HepG2 (cell line): ENCODE data around the gene HPCAL1. TPM values are rescaled to one million over a fixed set of nuclear protein-coding genes. Genes with fewer than 3 reads are reported as not detected.
A peak's percentile ranks its signal among the peaks of the same experiment; 100 is the strongest.

Experiments used
- EHMT2 ChIP-seq: fragments of 200-600 bp; sonication (generic); IDR thresholded peaks from 2 replicates; pipeline ENCODE4 v1.7.0; 2017; ENCODE audit warnings: antibody characterized with exemption, low read depth, low read length, borderline replicate concordance
- HNF4G ChIP-seq, 2 experiments: sonication (generic) in 1 of 2; formaldehyde crosslinking in 1 of 2; IDR thresholded peaks; 2 replicates each; pipeline versions ENCODE4 v1.4.0 to v1.6.1; 2011 to 2020; ENCODE audit warnings: borderline replicate concordance in 2 of 2, low read depth in 2 of 2, mild to moderate bottlenecking in 2 of 2, low read length in 1 of 2, missing genetic modification reagents in 1 of 2, moderate library complexity in 1 of 2
- KDM3A ChIP-seq: IDR thresholded peaks from 2 replicates; pipeline ENCODE4 v1.6.1; 2018; ENCODE audit warnings: low read depth, missing compliant biosample characterization
- SNRNP70 ChIP-seq: fragments of 200-400 bp; formaldehyde crosslinking; IDR thresholded peaks from 2 replicates; pipeline ENCODE4 v1.6.1; 2017; ENCODE audit warnings: mild to moderate bottlenecking, low read depth, low read length, moderate library complexity
- polyA plus RNA-seq, 8 experiments: library from polyadenylated mRNA; depleted of rRNA in 3 of 8; stranded (reverse) in 7 of 8; unstranded in 1 of 8; fragments of >200 nt; fragmentation: Illumina TruSeq in 4 of 8; extraction: Trizol in 4 of 8; gene quantifications; 2 replicates each; pipeline versions ENCODE4 v1.2.1 to v1.2.3, GENCODE V29; 2011 to 2016; ENCODE audit warnings: low read depth in 4 of 8, missing spikeins in 1 of 8, mixed read lengths in 1 of 8; ENCODE audit not compliant: insufficient read depth in 1 of 8
- total RNA-seq, 5 experiments: library from RNA; depleted of rRNA; stranded (reverse); fragments of >200 nt; fragmentation: Illumina TruSeq; extraction: Trizol; gene quantifications; 2 replicates each; pipeline ENCODE4 v1.2.3, GENCODE V29; 2016; ENCODE audit warnings: low read depth in 1 of 5
- TF ChIP-seq, protein P1 (sequence below): sonication (generic); formaldehyde crosslinking; IDR thresholded peaks from 2 replicates; pipeline ENCODE4 v1.5.0; 2020; ENCODE audit warnings: missing genetic modification reagents
- TF ChIP-seq, protein P2 (sequence below): sonication (generic); formaldehyde crosslinking; conservative IDR thresholded peaks from 2 replicates; pipeline ENCODE4 v1.4.0; 2020; ENCODE audit warnings: missing genetic modification reagents
- TF ChIP-seq, protein P3 (sequence below): sonication (generic); formaldehyde crosslinking; IDR thresholded peaks from 2 replicates; pipeline ENCODE4 v1.4.0; 2020; ENCODE audit warnings: mild to moderate bottlenecking, missing genetic modification reagents
- TF ChIP-seq, protein P4 (sequence below): sonication (generic); formaldehyde crosslinking; IDR thresholded peaks from 2 replicates; pipeline ENCODE4 v1.8.0; 2022; ENCODE audit warnings: missing genetic modification reagents, mild to moderate bottlenecking, moderate library complexity, borderline replicate concordance
- TF ChIP-seq, protein P5 (sequence below): sonication (generic); formaldehyde crosslinking; IDR thresholded peaks from 2 replicates; pipeline ENCODE4 v1.8.1; 2023; ENCODE audit warnings: mild to moderate bottlenecking, missing genetic modification reagents

Gene HPCAL1
- total and polyA plus RNA-seq, 2 of the 13 experiments (the other 11 are each of a cell fraction or from before 2014, with no cell fraction given): 29.5 to 29.9 TPM

DNA sequence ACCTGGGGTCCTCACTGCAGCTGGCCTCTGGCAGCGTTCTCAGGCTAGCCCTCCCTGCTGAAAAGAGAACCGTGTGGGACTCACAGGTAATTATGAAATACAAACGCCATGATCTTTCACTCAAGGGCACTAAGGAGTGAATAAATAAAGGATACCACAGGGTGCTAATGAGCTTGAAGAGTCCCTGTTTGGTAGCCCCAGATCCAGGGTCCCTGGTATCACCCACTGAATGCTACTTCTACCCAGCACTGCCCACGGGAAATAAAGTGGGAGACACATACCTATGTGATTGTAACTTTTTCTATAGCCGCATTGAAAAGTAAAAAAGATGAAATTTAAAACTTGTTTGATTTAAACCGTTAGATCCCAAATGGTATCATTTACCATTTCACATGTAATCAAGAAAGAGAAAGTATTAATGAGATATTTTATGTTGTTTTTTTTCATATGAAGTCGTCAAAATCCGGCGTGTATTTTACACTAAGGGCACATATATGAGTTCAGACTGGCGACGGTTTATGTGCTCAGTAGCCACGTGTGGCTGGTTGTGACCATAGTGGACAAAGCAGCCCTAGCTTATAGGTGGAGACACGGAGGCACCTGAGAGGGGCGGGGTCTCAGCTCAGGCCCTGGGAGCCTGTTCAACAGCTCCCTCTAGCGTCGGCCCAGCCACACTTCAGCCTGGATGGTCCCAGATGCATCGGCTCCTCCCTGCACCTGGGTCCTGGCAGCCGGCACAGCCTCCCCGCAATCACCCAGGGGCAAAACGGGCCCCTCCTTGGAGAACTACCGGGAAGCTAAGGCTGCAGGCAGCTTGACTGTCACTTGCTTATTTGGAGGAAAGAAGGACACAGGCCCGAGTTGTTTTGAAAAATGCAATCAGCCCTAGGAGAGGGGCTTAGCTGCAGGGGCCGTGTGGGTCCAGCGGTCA lies 106.2 kb downstream of the HPCAL1 start (continued):
- TF ChIP-seq, protein P1, sequence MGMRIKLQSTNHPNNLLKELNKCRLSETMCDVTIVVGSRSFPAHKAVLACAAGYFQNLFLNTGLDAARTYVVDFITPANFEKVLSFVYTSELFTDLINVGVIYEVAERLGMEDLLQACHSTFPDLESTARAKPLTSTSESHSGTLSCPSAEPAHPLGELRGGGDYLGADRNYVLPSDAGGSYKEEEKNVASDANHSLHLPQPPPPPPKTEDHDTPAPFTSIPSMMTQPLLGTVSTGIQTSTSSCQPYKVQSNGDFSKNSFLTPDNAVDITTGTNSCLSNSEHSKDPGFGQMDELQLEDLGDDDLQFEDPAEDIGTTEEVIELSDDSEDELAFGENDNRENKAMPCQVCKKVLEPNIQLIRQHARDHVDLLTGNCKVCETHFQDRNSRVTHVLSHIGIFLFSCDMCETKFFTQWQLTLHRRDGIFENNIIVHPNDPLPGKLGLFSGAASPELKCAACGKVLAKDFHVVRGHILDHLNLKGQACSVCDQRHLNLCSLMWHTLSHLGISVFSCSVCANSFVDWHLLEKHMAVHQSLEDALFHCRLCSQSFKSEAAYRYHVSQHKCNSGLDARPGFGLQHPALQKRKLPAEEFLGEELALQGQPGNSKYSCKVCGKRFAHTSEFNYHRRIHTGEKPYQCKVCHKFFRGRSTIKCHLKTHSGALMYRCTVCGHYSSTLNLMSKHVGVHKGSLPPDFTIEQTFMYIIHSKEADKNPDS (CRISPR knock-in tag): no peak
- TF ChIP-seq KDM3A (CRISPR knock-in tag): peak; percentile 95
- no peak for TF ChIP-seq EHMT2
- TF ChIP-seq SNRNP70: no peak
- no peak for TF ChIP-seq HNF4G (IDR thresholded peaks at IDR 0.05; ENCODE audit: borderline replicate concordance, low read depth, low read length)
- TF ChIP-seq HNF4G (CRISPR knock-in tag; IDR thresholded peaks at IDR 0.05; ENCODE audit: borderline replicate concordance, low read depth): peak; percentile 56; the same call in 1 of the 2 replicates
- TF ChIP-seq, protein P2, sequence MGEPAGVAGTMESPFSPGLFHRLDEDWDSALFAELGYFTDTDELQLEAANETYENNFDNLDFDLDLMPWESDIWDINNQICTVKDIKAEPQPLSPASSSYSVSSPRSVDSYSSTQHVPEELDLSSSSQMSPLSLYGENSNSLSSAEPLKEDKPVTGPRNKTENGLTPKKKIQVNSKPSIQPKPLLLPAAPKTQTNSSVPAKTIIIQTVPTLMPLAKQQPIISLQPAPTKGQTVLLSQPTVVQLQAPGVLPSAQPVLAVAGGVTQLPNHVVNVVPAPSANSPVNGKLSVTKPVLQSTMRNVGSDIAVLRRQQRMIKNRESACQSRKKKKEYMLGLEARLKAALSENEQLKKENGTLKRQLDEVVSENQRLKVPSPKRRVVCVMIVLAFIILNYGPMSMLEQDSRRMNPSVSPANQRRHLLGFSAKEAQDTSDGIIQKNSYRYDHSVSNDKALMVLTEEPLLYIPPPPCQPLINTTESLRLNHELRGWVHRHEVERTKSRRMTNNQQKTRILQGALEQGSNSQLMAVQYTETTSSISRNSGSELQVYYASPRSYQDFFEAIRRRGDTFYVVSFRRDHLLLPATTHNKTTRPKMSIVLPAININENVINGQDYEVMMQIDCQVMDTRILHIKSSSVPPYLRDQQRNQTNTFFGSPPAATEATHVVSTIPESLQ (CRISPR knock-in tag): peak; percentile 92; the same call in 1 of the 2 replicates
- TF ChIP-seq, protein P3, sequence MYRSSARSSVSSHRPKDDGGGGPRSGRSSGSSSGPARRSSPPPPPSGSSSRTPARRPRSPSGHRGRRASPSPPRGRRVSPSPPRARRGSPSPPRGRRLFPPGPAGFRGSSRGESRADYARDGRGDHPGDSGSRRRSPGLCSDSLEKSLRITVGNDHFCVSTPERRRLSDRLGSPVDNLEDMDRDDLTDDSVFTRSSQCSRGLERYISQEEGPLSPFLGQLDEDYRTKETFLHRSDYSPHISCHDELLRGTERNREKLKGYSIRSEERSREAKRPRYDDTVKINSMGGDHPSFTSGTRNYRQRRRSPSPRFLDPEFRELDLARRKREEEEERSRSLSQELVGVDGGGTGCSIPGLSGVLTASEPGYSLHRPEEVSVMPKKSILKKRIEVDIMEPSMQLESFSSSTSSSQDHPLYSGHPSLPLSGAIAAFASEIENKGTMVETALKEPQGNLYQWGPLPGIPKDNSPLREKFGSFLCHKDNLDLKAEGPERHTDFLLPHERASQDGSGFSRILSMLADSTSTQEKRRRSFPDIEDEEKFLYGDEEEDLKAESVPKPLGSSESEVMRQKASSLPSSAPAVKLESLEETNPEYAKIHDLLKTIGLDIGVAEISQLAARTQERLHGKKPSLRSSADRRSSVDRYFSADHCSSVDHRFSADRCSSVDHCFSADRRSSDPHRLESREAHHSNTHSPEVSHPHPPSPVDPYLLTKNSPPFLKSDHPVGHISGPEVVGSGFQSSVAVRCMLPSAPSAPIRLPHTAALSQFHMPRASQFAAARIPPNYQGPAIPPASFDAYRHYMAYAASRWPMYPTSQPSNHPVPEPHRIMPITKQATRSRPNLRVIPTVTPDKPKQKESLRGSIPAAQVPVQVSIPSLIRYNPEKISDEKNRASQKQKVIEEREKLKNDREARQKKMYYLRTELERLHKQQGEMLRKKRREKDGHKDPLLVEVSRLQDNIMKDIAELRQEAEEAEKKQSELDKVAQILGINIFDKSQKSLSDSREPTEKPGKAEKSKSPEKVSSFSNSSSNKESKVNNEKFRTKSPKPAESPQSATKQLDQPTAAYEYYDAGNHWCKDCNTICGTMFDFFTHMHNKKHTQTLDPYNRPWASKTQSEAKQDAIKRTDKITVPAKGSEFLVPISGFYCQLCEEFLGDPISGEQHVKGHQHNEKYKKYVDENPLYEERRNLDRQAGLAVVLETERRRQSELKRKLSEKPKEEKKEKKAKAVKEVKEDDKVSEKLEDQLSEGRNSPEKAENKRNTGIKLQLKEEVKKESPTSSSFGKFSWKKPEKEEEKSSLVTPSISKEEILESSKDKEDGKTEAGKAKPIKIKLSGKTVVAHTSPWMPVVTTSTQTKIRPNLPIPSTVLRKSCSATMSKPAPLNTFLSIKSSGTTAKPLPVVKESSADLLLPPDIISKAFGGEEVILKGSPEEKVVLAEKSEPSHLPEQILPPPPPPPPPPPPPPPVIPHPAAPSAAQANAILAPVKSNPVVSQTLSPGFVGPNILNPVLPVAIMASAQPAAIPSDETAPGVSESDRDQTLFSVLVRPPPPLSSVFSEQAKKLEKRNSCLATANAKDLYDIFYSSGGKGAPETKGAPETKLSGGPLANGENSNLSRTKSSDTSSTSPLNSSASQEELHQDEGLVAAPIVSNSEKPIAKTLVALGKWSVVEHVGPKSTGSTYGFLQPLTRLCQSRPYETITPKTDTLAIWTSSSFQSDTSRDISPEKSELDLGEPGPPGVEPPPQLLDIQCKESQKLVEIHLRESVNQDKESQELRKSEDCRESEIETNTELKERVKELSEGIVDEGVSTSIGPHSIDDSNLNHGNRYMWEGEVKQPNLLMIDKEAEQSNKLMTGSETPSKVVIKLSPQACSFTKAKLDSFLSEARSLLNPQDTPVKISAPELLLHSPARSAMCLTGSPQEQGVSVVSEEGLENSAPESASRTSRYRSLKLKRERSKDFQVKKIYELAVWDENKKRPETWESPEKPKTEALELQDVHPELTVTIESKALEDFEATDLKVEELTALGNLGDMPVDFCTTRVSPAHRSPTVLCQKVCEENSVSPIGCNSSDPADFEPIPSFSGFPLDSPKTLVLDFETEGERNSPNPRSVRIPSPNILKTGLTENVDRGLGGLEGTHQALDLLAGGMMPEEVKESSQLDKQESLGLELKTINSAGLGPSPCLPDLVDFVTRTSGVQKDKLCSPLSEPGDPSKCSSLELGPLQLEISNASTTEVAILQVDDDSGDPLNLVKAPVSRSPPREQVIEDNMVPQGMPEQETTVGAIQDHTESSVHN (CRISPR knock-in tag): 0 out of 2 replicates have a peak, but pooled peaks have one; percentile 5
- TF ChIP-seq, protein P4, sequence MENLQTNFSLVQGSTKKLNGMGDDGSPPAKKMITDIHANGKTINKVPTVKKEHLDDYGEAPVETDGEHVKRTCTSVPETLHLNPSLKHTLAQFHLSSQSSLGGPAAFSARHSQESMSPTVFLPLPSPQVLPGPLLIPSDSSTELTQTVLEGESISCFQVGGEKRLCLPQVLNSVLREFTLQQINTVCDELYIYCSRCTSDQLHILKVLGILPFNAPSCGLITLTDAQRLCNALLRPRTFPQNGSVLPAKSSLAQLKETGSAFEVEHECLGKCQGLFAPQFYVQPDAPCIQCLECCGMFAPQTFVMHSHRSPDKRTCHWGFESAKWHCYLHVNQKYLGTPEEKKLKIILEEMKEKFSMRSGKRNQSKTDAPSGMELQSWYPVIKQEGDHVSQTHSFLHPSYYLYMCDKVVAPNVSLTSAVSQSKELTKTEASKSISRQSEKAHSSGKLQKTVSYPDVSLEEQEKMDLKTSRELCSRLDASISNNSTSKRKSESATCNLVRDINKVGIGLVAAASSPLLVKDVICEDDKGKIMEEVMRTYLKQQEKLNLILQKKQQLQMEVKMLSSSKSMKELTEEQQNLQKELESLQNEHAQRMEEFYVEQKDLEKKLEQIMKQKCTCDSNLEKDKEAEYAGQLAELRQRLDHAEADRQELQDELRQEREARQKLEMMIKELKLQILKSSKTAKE (CRISPR knock-in tag): no peak
- TF ChIP-seq, protein P5, sequence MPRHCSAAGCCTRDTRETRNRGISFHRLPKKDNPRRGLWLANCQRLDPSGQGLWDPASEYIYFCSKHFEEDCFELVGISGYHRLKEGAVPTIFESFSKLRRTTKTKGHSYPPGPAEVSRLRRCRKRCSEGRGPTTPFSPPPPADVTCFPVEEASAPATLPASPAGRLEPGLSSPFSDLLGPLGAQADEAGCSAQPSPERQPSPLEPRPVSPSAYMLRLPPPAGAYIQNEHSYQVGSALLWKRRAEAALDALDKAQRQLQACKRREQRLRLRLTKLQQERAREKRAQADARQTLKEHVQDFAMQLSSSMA (CRISPR knock-in tag): no peak
